GM06990 (cell line): Measurements from ENCODE around the gene MAP3K21.

Experiments
- DNase-seq: peaks from one replicate; pipeline ENCODE4 v3.0.0-alpha.2; 2011; ENCODE audit not compliant: insufficient read length; ENCODE audit errors: extremely low read depth
- H3K27me3 ChIP-seq: replicated peaks from 2 replicates; pipeline ENCODE4 v1.6.0; 2011; ENCODE audit warnings: low read length; ENCODE audit not compliant: control insufficient read depth, insufficient read depth
- H3K36me3 ChIP-seq: 2 replicates; pipeline ENCODE4 v1.5.1; 2011; ENCODE audit warnings: low read length; ENCODE audit not compliant: control insufficient read depth, insufficient read depth
- H3K4me3 ChIP-seq: replicated peaks from 2 replicates; pipeline ENCODE4 v1.5.1; 2011; ENCODE audit warnings: low read depth, mild to moderate bottlenecking, control low read depth, low read length
- TF ChIP-seq, protein P1 (sequence below): IDR thresholded peaks from 2 replicates; pipeline ENCODE4 v1.5.1; 2011; ENCODE audit warnings: low read length, control low read depth, mild to moderate bottlenecking, inconsistent platforms; ENCODE audit not compliant: insufficient read depth, poor library complexity, severe bottlenecking

The MAP3K21 gene

DNA sequence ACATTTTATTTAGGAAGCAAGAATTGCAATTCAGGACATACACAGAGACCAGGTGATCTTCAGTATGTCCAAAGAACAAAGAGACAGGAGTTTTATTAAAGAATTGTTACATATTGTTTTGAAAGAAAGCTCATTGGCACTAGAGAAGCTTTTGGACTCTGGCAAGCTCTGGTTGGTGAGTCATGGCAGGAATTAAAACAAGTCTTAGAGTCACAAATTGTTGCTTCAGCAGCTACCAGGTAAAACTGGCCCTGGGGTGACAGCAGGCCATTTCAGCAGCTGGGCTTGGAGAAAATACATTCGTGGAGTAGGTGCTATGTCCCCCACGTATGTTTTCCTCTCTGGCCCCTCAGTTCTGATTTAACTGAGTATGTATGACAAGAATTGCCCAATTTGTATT lies 58.8 kb downstream of the MAP3K21 start:
- no peak for DNase-seq
- H3K36me3 ChIP-seq, result no peaks in the 10 kb centered on the region
- no peak overlapping the region for H3K4me3 ChIP-seq
- TF ChIP-seq, protein P1, sequence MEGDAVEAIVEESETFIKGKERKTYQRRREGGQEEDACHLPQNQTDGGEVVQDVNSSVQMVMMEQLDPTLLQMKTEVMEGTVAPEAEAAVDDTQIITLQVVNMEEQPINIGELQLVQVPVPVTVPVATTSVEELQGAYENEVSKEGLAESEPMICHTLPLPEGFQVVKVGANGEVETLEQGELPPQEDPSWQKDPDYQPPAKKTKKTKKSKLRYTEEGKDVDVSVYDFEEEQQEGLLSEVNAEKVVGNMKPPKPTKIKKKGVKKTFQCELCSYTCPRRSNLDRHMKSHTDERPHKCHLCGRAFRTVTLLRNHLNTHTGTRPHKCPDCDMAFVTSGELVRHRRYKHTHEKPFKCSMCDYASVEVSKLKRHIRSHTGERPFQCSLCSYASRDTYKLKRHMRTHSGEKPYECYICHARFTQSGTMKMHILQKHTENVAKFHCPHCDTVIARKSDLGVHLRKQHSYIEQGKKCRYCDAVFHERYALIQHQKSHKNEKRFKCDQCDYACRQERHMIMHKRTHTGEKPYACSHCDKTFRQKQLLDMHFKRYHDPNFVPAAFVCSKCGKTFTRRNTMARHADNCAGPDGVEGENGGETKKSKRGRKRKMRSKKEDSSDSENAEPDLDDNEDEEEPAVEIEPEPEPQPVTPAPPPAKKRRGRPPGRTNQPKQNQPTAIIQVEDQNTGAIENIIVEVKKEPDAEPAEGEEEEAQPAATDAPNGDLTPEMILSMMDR, result no peak
- H3K27me3 ChIP-seq, result no peaks in the 10 kb centered on the region

DNA sequence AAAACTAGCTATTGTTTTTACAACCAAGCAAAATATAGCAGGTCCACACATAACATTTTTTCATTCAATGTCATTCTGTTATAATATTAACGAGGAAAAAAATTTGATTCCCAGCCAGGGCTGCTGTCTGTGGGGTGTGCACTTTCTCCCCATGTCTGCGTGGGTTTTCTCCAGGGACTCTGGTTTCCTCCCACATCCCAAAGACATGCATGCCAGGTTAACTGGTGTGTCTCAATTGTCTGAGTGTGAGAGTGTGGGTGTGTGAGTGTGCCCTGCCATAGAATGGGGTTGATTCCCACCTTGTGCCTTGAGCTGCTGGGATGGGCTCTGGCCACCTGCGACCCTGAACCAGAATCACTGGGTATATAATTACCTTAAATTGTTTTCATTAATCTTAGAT lies 60.1 kb downstream of the MAP3K21 start:
- no peaks in the 10 kb centered on the region for H3K27me3 ChIP-seq
- no peak overlapping the region for H3K4me3 ChIP-seq
- H3K36me3 ChIP-seq, result no peaks in the 10 kb centered on the region
- TF ChIP-seq, protein P1, result no peak
- no peak for DNase-seq

DNA sequence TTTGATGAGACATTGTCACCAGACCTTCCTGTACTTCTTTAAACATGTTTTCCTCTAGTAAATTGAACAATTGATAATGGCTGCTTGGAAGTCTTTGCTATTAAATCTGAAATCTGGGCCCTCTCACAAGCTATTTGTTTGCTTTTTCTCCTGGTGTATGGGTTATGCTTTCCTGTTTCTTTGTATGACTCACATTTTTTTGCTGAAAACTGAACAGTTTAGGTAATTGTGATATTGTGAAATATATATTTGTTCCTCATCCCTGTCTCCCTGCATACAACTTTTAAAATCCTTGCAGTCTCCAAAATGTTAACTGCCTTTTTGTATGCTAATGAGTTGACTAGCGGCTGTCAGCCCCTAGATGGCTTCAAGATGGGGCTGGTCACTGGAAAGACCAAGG lies 61.6 kb downstream of the MAP3K21 start:
- DNase-seq, result no peak
- TF ChIP-seq, protein P1, result no peak
- Histone ChIP-seq H3K4me3 (no peak overlapping the region), H3K36me3 (no peaks in the 10 kb centered on the region), H3K27me3 (no peaks in the 10 kb centered on the region)

DNA sequence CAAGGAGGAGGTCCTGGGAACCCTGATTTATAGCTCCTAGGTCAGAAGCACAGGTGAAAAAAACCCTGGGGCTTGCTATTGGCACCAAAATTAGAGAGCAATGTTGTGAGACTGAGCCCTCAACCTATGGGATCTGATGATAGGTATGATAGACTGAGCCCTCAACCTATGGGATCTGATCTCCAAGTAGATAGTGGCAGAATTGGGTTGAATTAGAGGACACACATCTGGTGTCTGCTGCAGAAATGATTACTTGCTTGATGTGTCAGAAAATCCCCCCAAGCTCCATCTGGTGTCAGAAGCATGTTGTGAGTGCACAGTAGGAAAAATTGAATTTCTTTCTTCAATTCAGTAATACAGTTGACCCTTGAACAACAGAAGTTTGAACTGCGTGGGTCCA lies 62.4 kb downstream of the MAP3K21 start:
- H3K36me3 ChIP-seq, result no peaks in the 10 kb centered on the region
- TF ChIP-seq, protein P1, result no peak
- no peak for DNase-seq
- no peak overlapping the region for H3K4me3 ChIP-seq
- H3K27me3 ChIP-seq, result no peaks in the 10 kb centered on the region

DNA sequence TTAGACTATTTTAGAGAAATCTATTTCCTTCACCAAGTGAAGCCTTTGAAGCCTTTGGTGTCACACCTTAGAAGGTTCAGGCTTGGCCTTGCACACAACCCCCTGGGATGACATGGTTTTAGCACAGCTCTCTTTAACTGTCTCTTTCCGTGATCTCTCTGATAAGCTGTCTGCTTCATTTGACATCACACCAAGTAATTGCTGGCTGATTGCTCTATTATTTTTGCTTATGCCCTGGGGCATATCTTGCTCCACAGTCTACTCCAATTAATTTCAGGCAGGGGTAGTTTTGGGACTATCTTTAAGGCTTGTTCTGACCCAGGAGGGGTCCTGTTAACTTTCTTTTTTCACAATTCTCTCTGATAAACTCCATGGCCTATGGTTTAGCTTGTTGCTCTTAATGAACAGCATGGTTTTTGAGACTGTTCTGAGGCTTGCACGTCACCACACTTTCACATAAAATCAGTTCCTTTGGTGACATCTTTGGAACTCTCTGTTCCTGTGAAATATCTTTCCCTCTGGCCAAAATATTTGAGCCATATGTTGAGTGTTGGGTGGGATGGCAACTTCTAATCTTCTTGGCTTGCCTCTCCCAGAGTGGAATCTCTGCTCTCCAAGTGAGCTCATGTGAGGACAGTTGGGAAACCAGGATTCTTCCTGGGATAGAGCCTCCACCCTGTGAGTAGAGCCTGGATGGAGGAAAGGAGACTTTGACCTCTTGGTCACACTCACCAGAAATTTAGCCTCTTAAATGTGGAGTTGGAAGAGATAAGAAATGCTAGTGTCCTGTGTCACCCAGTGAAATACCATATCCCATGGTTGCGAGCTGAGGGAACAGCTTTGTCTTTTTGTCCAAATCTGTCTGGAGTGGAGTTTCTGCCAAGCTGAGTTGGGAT lies 63.6 kb downstream of the MAP3K21 start:
- Histone ChIP-seq H3K27me3 (no peaks in the 10 kb centered on the region), H3K36me3 (no peaks in the 10 kb centered on the region), H3K4me3 (no peak overlapping the region)
- TF ChIP-seq, protein P1, result no peak
- no peak for DNase-seq
